PC-3 (cell line): Measurements from ENCODE around the gene N4BP2L1. TPM values are rescaled to one million over a fixed set of nuclear protein-coding genes. Genes with fewer than 3 reads are reported as not detected.

ENCODE experiments used
- ATAC-seq: fragments of 200-7000 bp; cut with Tn5 transposase; 2 replicates; pipeline ENCODE4 v1.9.1; 2020; ENCODE audit warnings: mild to moderate bottlenecking, moderate library complexity
- BruUV-seq: library from RNA; stranded (reverse); fragments of 400-500 nt; replicated peaks from 2 replicates; lab custom pipeline; 2021; lab: Mats Ljungman, UMichigan
- CTCF ChIA-PET: fragments of 300-600 bp; sonication (Branson Sonifier 250); formaldehyde crosslinking; loops from one replicate; lab custom pipeline; 2022; ENCODE audit warnings: antibody characterized with exemption; lab: Charles Lee
- POLR2A ChIA-PET: fragments of 300-600 bp; sonication (Branson Sonifier 250); formaldehyde crosslinking; loops from one replicate; lab custom pipeline; 2022; ENCODE audit warnings: antibody characterized with exemption; ENCODE audit not compliant: unreplicated experiment; lab: Charles Lee
- DNase-seq: peaks from one replicate; pipeline ENCODE4 v3.0.0-alpha.2; 2015
- H2AFZ ChIP-seq: fragments of 300-600 bp; sonication (generic); 2 replicates; pipeline ENCODE4 v1.6.0; 2016; ENCODE audit warnings: antibody characterized with exemption, low read length
- H3F3A ChIP-seq: fragments of 300-600 bp; sonication (generic); one replicate; pipeline ENCODE4 v1.6.0; 2017; ENCODE audit warnings: antibody characterized with exemption, low read length, control low read depth, mild to moderate bottlenecking; ENCODE audit not compliant: unreplicated experiment
- H3K27ac ChIP-seq: fragments of 300-600 bp; sonication (generic); 2 replicates; pipeline ENCODE4 v1.5.1; 2016; ENCODE audit warnings: mild to moderate bottlenecking, low read length
- H3K27me3 ChIP-seq: fragments of 300-600 bp; sonication (generic); 2 replicates; pipeline ENCODE4 v1.6.1; 2016; ENCODE audit warnings: low read length, mixed read lengths
- H3K36me3 ChIP-seq: fragments of 300-600 bp; sonication (generic); 2 replicates; pipeline ENCODE4 v1.6.1; 2016; ENCODE audit warnings: low read depth, mixed run types, low read length, mixed read lengths
- H3K4me1 ChIP-seq: fragments of 300-600 bp; sonication (generic); 2 replicates; pipeline ENCODE4 v1.5.1; 2016; ENCODE audit warnings: low read length; ENCODE audit not compliant: insufficient read depth
- H3K4me2 ChIP-seq: fragments of 300-600 bp; sonication (generic); 2 replicates; pipeline ENCODE4 v1.6.0; 2016; ENCODE audit warnings: low read length
- H3K4me3 ChIP-seq: fragments of 300-600 bp; sonication (generic); 2 replicates; pipeline ENCODE4 v1.5.1; 2016; ENCODE audit warnings: mild to moderate bottlenecking, low read length, mixed read lengths
- H3K79me2 ChIP-seq: fragments of 300-600 bp; sonication (generic); 2 replicates; pipeline ENCODE4 v1.6.1; 2017; ENCODE audit warnings: low read length, mixed read lengths
- H3K9ac ChIP-seq: fragments of 300-600 bp; sonication (generic); 2 replicates; pipeline ENCODE4 v1.6.0; 2016; ENCODE audit warnings: mild to moderate bottlenecking, low read length
- H3K9me2 ChIP-seq: fragments of 300-600 bp; sonication (generic); replicated peaks from 2 replicates; pipeline ENCODE4 v1.6.1; 2016; ENCODE audit warnings: mixed run types, low read length, mixed read lengths
- H3K9me3 ChIP-seq: fragments of 300-600 bp; sonication (generic); 2 replicates; pipeline ENCODE4 v1.6.1; 2016; ENCODE audit warnings: low read length, mixed read lengths
- H4K20me1 ChIP-seq: fragments of 300-600 bp; sonication (generic); 2 replicates; pipeline ENCODE4 v1.6.1; 2016; ENCODE audit warnings: low read length, mixed read lengths
- EZH2 ChIP-seq: fragments of 300-600 bp; sonication (generic); IDR thresholded peaks from one replicate; pipeline ENCODE4 v1.6.1; 2017; ENCODE audit warnings: antibody characterized with exemption, mild to moderate bottlenecking, low read length; ENCODE audit not compliant: unreplicated experiment
- EZH2phosphoT487 ChIP-seq: fragments of 300-600 bp; sonication (generic); IDR thresholded peaks from 2 replicates; pipeline ENCODE4 v1.6.1; 2018; ENCODE audit warnings: mild to moderate bottlenecking, antibody characterized with exemption, low read length, borderline replicate concordance
- intact Hi-C: fragments of 100-400 bp; cut with micrococcal nuclease; formaldehyde crosslinking; loops from 2 replicates; pipeline ENCODE4 v1.9.0; 2023
- total RNA-seq: library from RNA; depleted of rRNA; stranded (reverse); fragments of >200 nt; gene quantifications from 2 replicates; pipeline ENCODE4 v1.2.3, GENCODE V29; 2014
- TF ChIP-seq, protein P1 (sequence below): fragments of 300-600 bp; sonication (generic); conservative IDR thresholded peaks from 2 replicates; pipeline ENCODE4 v1.5.1; 2017; ENCODE audit warnings: antibody characterized with exemption, low read depth, mild to moderate bottlenecking, low read length

N4BP2L1 gene
- total RNA-seq, 1 experiment from 2014 or later, result 0.15 TPM

DNA sequence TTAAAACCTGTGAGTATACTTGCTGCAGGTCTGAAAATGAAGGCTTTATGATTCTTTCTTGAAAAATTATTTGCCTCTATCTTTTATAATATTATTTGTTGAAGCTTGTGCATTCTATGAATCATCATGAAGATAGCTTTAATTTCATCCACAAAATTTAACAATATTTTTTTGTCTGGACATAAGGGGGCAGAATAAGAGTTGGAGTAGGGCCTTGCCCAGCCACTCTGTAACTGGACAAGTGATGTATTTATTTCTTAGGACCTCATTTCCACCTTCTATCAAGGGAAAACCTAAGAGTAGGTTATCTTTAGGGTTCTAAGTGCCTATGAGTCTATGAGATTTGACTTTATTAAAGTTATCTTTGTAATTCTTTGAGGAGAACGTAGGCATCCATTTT, 49.9 kb downstream of the N4BP2L1 start:
- no peak overlapping the region for H2AFZ ChIP-seq
- intact Hi-C loops, result loop anchor here (1.0 to 2.0 kb wide), 2 partner anchors 65 to 203 kb away; no protein-coding TSS in a partner anchor
- H3K4me1 ChIP-seq, result no peaks in the 10 kb centered on the region
- no peaks in the 10 kb centered on the region for H3K27me3 ChIP-seq
- H3K9me3 ChIP-seq, result no peaks in the 10 kb centered on the region
- H3K27ac ChIP-seq, result no peak overlapping the region
- ATAC-seq (no peak), DNase-seq (no peak)
- H3K79me2 ChIP-seq, result no peaks in the 10 kb centered on the region
- no peaks in the 10 kb centered on the region for H3K9me2 ChIP-seq
- POLR2A ChIA-PET, result no interaction called here
- no peaks in the 10 kb centered on the region for H4K20me1 ChIP-seq
- no peak overlapping the region for H3K4me2 ChIP-seq
- no TSS peak for BruUV-seq
- no peaks in the 10 kb centered on the region for H3F3A ChIP-seq
- H3K4me3 ChIP-seq, result no peak overlapping the region
- CTCF ChIA-PET, result interaction anchor here (0.6 kb wide), 1 partner anchor 582 kb away, joined by 3 read pairs; no protein-coding TSS in a partner anchor
- TF ChIP-seq EZH2 (no peak), EZH2phosphoT487 (no peak)
- TF ChIP-seq, protein P1, sequence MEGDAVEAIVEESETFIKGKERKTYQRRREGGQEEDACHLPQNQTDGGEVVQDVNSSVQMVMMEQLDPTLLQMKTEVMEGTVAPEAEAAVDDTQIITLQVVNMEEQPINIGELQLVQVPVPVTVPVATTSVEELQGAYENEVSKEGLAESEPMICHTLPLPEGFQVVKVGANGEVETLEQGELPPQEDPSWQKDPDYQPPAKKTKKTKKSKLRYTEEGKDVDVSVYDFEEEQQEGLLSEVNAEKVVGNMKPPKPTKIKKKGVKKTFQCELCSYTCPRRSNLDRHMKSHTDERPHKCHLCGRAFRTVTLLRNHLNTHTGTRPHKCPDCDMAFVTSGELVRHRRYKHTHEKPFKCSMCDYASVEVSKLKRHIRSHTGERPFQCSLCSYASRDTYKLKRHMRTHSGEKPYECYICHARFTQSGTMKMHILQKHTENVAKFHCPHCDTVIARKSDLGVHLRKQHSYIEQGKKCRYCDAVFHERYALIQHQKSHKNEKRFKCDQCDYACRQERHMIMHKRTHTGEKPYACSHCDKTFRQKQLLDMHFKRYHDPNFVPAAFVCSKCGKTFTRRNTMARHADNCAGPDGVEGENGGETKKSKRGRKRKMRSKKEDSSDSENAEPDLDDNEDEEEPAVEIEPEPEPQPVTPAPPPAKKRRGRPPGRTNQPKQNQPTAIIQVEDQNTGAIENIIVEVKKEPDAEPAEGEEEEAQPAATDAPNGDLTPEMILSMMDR, result 0 out of 2 replicates have a peak, but pooled peaks have one; percentile 15
- no peak overlapping the region for H3K9ac ChIP-seq
- H3K36me3 ChIP-seq, result peaks cover 13% of the 10 kb centered on the region

DNA sequence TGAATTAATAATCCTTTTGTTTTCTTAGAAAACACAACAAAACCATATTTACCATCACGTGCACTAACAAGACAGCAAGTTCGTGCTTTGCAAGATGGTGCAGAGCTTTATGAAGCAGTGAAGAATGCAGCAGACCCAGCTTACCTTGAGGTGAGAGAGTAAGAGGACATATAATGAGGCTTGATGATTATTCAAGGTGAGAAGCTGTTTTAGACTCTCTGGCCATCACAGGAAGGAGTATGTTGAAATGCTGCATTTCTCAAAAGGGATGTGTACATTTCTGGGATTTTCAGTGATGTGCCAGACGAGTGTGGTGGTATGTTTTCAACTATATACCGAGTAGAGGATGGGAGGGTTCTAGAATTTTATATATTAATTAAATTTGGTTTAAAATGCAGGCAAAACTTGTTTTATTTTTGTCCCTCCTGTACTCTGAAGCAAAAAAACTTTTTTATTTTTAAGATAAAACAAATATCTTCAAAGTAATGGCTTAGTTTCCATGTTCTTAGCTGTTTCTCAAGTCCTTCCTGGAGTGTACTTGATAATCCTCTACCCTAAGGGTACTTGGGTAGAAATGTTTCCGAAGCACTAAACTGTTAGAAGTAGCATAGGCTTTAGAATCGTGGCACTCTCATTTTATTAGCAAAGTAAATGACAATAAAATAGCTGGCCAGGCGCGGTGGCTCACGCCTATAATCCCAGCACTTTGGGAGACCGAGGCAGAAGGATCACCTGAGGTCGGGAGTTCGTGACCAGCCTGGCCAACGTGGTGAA, 51.1 kb downstream of the N4BP2L1 start:
- no peaks in the 10 kb centered on the region for H3K27me3 ChIP-seq
- no peak overlapping the region for H2AFZ ChIP-seq
- intact Hi-C loops, result no loop called here
- no peaks in the 10 kb centered on the region for H4K20me1 ChIP-seq
- H3K79me2 ChIP-seq, result no peaks in the 10 kb centered on the region
- no peak overlapping the region for H3K9ac ChIP-seq
- no peak for ATAC-seq
- no TSS peak for BruUV-seq
- no peaks in the 10 kb centered on the region for H3K4me1 ChIP-seq
- ChIA-PET CTCF (no interaction called here), POLR2A (interaction anchor here (0.6 kb wide), 1 partner anchor 138 kb away, joined by 3 read pairs; no protein-coding TSS in a partner anchor)
- H3K4me3 ChIP-seq, result no peak overlapping the region
- TF ChIP-seq EZH2phosphoT487, result no peak
- TF ChIP-seq EZH2, result no peak
- TF ChIP-seq, protein P1, result no peak
- peaks cover 15% of the 10 kb centered on the region for H3K36me3 ChIP-seq
- no peaks in the 10 kb centered on the region for H3F3A ChIP-seq
- no peaks in the 10 kb centered on the region for H3K9me3 ChIP-seq
- DNase-seq, result no peak
- H3K9me2 ChIP-seq, result no peaks in the 10 kb centered on the region
- H3K4me2 ChIP-seq, result no peak overlapping the region
- no peak overlapping the region for H3K27ac ChIP-seq

DNA sequence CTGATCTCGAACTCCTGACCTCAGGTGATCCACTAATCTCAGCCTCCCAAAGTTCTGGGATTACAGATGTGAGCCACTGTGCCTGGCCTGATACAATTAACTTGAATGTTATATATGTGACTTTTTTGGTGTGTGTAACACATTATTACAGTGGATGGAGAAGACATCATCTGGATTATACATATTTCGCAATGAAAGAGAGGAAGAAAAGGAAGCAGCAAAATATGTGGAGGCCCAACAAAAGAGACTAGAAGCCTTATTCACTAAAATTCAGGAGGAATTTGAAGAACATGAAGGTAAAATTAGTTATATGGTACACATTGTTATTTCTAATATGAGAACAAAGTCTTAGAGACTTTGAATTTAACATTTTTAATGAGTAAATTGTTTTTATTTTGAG, 57.1 kb downstream of the N4BP2L1 start:
- Histone ChIP-seq H4K20me1 (no peaks in the 10 kb centered on the region), H3K9ac (no peak overlapping the region), H3K4me2 (no peak overlapping the region), H3K4me3 (no peak overlapping the region), H3F3A (no peaks in the 10 kb centered on the region), H3K27ac (no peak overlapping the region), H3K9me2 (no peaks in the 10 kb centered on the region), H3K9me3 (no peaks in the 10 kb centered on the region), H3K27me3 (no peaks in the 10 kb centered on the region), H2AFZ (no peak overlapping the region), H3K36me3 (peaks cover 14% of the 10 kb centered on the region), H3K79me2 (no peaks in the 10 kb centered on the region), H3K4me1 (no peaks in the 10 kb centered on the region)
- intact Hi-C loops, result no loop called here
- TF ChIP-seq EZH2phosphoT487 (no peak), EZH2 (no peak)
- TF ChIP-seq, protein P1, result no peak
- ChIA-PET CTCF (no interaction called here), POLR2A (no interaction called here)
- BruUV-seq, result no TSS peak
- DNase-seq (no peak), ATAC-seq (no peak)
